ENCODE results near the gene CCDC183.

DNA sequence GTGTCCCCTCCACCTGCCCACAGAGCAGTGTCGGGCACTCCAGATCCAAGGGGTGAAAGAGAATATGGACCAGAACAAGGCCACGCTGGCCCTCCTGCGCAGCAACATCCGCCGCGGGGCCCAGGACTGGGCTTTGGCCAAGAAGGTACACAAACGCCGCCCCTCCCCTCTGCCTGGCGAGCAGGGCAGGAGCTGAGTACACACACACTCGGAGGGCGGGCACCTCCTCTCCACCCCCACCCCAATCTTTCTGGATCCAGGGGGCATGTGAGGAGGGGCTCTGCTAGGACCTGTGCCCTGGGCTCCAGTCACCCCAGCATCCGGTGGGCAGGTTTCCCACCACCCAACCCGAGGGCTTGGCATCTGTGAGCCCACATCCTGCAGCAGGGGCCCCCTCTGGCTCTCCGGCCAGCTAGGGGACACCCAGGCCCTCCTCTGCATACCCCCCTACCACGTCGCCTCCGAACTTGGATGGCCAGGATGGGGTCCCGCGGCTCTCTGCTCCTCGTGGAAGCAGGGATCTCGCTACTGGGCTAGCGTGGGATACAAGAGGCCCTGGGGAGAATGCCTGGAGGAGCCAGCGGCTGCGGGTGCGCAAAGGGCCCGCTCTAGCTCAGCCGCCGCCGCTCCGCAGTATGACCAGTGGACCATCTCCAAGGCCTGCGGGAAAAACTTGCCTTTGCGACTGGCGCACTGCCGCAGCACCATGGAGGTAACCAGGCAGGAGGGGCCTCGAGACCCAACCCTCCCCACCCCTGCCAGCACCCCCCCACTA is 3.1 kb downstream of the CCDC183 start:
- TF ChIP-seq, protein P1, sequence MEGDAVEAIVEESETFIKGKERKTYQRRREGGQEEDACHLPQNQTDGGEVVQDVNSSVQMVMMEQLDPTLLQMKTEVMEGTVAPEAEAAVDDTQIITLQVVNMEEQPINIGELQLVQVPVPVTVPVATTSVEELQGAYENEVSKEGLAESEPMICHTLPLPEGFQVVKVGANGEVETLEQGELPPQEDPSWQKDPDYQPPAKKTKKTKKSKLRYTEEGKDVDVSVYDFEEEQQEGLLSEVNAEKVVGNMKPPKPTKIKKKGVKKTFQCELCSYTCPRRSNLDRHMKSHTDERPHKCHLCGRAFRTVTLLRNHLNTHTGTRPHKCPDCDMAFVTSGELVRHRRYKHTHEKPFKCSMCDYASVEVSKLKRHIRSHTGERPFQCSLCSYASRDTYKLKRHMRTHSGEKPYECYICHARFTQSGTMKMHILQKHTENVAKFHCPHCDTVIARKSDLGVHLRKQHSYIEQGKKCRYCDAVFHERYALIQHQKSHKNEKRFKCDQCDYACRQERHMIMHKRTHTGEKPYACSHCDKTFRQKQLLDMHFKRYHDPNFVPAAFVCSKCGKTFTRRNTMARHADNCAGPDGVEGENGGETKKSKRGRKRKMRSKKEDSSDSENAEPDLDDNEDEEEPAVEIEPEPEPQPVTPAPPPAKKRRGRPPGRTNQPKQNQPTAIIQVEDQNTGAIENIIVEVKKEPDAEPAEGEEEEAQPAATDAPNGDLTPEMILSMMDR (IDR thresholded peaks at IDR 0.05): no peak
- TF ChIP-seq POLR2A (IDR thresholded peaks at IDR 0.05): no peak

Data from body of pancreas (tissue), 4 donors.